H9 (cell line): ENCODE data around the gene FBXW4. TPM values are rescaled to one million over a fixed set of nuclear protein-coding genes. Genes with fewer than 3 reads are reported as not detected.

Experiments used
- DNase-seq: peaks from one replicate; pipeline ENCODE4 v3.0.0-alpha.2; 2017
- H2AFZ ChIP-seq: one replicate; pipeline ENCODE4 v1.6.1; 2013; ENCODE audit warnings: mild to moderate bottlenecking, low read length, control low read depth, moderate library complexity
- H2AK5ac ChIP-seq: 2 replicates; pipeline ENCODE4 v1.6.1; 2013; ENCODE audit warnings: low read length, control low read depth, mixed read lengths; ENCODE audit not compliant: insufficient read length
- H2BK120ac ChIP-seq: one replicate; pipeline ENCODE4 v1.6.1; 2013; ENCODE audit warnings: low read depth, mild to moderate bottlenecking, low read length, control low read depth, inconsistent platforms; ENCODE audit not compliant: poor library complexity, severe bottlenecking
- H2BK12ac ChIP-seq: 2 replicates; pipeline ENCODE4 v1.6.1; 2013; ENCODE audit warnings: low read length, control low read depth, mixed read lengths, low read depth; ENCODE audit not compliant: insufficient read length
- H2BK15ac ChIP-seq: 2 replicates; pipeline ENCODE4 v1.6.1; 2013; ENCODE audit warnings: low read depth, low read length, control low read depth
- H2BK20ac ChIP-seq: one replicate; pipeline ENCODE4 v1.6.1; 2013; ENCODE audit warnings: low read depth, mild to moderate bottlenecking, low read length, control low read depth, inconsistent platforms; ENCODE audit not compliant: poor library complexity, severe bottlenecking
- H2BK5ac ChIP-seq: 2 replicates; pipeline ENCODE4 v1.6.1; 2013; ENCODE audit warnings: low read length, control low read depth, mixed read lengths; ENCODE audit not compliant: insufficient read length
- H3K14ac ChIP-seq: 2 replicates; pipeline ENCODE4 v1.6.1; 2013; ENCODE audit warnings: low read length, control low read depth; ENCODE audit not compliant: insufficient read depth
- H3K18ac ChIP-seq: 2 replicates; pipeline ENCODE4 v1.6.1; 2013; ENCODE audit warnings: low read depth, mild to moderate bottlenecking, mixed read lengths, low read length, control low read depth; ENCODE audit not compliant: insufficient read length
- H3K23ac ChIP-seq: 2 replicates; pipeline ENCODE4 v1.6.1; 2013; ENCODE audit warnings: low read length, control low read depth, mixed read lengths, low read depth; ENCODE audit not compliant: insufficient read length
- H3K23me2 ChIP-seq: 2 replicates; pipeline ENCODE4 v1.6.1; 2013; ENCODE audit warnings: low read depth, mild to moderate bottlenecking, mixed read lengths, low read length, control low read depth; ENCODE audit not compliant: insufficient read length, poor library complexity, severe bottlenecking
- H3K27ac ChIP-seq: 2 replicates; pipeline ENCODE4 v1.5.1; 2013; ENCODE audit warnings: low read length, control low read depth, mixed read lengths, low read depth; ENCODE audit not compliant: insufficient read length
- H3K27me3 ChIP-seq: 2 replicates; pipeline ENCODE4 v1.6.1; 2013; ENCODE audit warnings: low read length, control low read depth, inconsistent platforms; ENCODE audit not compliant: insufficient read depth
- H3K4ac ChIP-seq: 2 replicates; pipeline ENCODE4 v1.6.1; 2013; ENCODE audit warnings: low read depth, mild to moderate bottlenecking, control low read depth, inconsistent platforms, low read length, moderate library complexity
- H3K4me1 ChIP-seq: 2 replicates; pipeline ENCODE4 v1.6.1; 2013; ENCODE audit warnings: low read length, control low read depth, inconsistent platforms; ENCODE audit not compliant: insufficient read depth
- H3K4me2 ChIP-seq: 2 replicates; pipeline ENCODE4 v1.6.1; 2013; ENCODE audit warnings: low read length, control low read depth, mixed read lengths; ENCODE audit not compliant: insufficient read length, insufficient read depth
- H3K56ac ChIP-seq: 2 replicates; pipeline ENCODE4 v1.6.1; 2013; ENCODE audit warnings: low read depth, mild to moderate bottlenecking, mixed read lengths, low read length, control low read depth; ENCODE audit not compliant: insufficient read length
- H3K79me1 ChIP-seq: 2 replicates; pipeline ENCODE4 v1.6.1; 2013; ENCODE audit warnings: low read depth, mild to moderate bottlenecking, moderate library complexity, low read length, control low read depth, inconsistent platforms; ENCODE audit not compliant: insufficient read depth, poor library complexity, severe bottlenecking
- H3K79me2 ChIP-seq: 2 replicates; pipeline ENCODE4 v1.6.1; 2013; ENCODE audit warnings: low read length, control low read depth, inconsistent platforms; ENCODE audit not compliant: insufficient read depth
- H3K9ac ChIP-seq: 2 replicates; pipeline ENCODE4 v1.6.1; 2013; ENCODE audit warnings: low read length, control low read depth, mixed read lengths; ENCODE audit not compliant: insufficient read length; ENCODE audit errors: extremely low read depth
- H3K9me3 ChIP-seq: one replicate; pipeline ENCODE4 v1.6.1; 2013; ENCODE audit warnings: low read depth, low read length, inconsistent platforms; ENCODE audit not compliant: control insufficient read depth
- H3T11ph ChIP-seq: one replicate; pipeline ENCODE4 v1.6.1; 2013; ENCODE audit warnings: mild to moderate bottlenecking, low read length, control low read depth, inconsistent platforms
- H4K20me1 ChIP-seq: one replicate; pipeline ENCODE4 v1.6.1; 2013; ENCODE audit not compliant: control insufficient read depth, insufficient read length, insufficient read depth
- H4K5ac ChIP-seq: 2 replicates; pipeline ENCODE4 v1.6.1; 2013; ENCODE audit warnings: low read depth, mild to moderate bottlenecking, mixed read lengths, low read length, control low read depth; ENCODE audit not compliant: insufficient read length
- H4K8ac ChIP-seq: replicated peaks from 2 replicates; pipeline ENCODE4 v1.6.1; 2013; ENCODE audit warnings: low read length, control low read depth, mixed read lengths, low read depth; ENCODE audit not compliant: insufficient read length
- H4K91ac ChIP-seq: 2 replicates; pipeline ENCODE4 v1.6.1; 2013; ENCODE audit warnings: low read depth, mild to moderate bottlenecking, moderate library complexity, mixed read lengths, low read length, control low read depth; ENCODE audit not compliant: insufficient read length
- H3K27ac Mint-ChIP-seq, 3 experiments: 2 replicates in 2 of 3; 3 replicates in 1 of 3; pipeline ENCODE4 v1.8.0; 2020 to 2021; ENCODE audit warnings: mixed read lengths in 3 of 3, mild to moderate bottlenecking in 1 of 3, moderate library complexity in 1 of 3
- H3K27me3 Mint-ChIP-seq: 2 replicates; pipeline ENCODE4 v1.8.0; 2021; ENCODE audit warnings: low read depth, mild to moderate bottlenecking, moderate library complexity, mixed read lengths
- H3K36me3 Mint-ChIP-seq, 3 experiments: 2 replicates in 2 of 3; 3 replicates in 1 of 3; pipeline ENCODE4 v1.8.0; 2020 to 2021; ENCODE audit warnings: low read depth in 3 of 3, mixed read lengths in 3 of 3; ENCODE audit not compliant: insufficient read depth in 1 of 3
- H3K4me1 Mint-ChIP-seq, 2 experiments: 2 replicates each; pipeline ENCODE4 v1.8.0; 2020; ENCODE audit warnings: mixed read lengths in 2 of 2
- H3K4me3 Mint-ChIP-seq, 2 experiments: 2 replicates in 1 of 2; 3 replicates in 1 of 2; pipeline ENCODE4 v1.8.0; 2020 to 2021; ENCODE audit warnings: mild to moderate bottlenecking in 2 of 2, mixed read lengths in 2 of 2, moderate library complexity in 1 of 2
- H3K9me3 Mint-ChIP-seq, 2 experiments: 2 replicates in 1 of 2; 3 replicates in 1 of 2; pipeline ENCODE4 v1.8.0; 2020; ENCODE audit warnings: mild to moderate bottlenecking in 2 of 2, mixed read lengths in 2 of 2, moderate library complexity in 1 of 2
- WGBS: extraction: QIAGEN DNeasy Blood & Tissue Kit; methylation state at CpG from one replicate; pipeline ENCODE4 v1.1.7; 2013; ENCODE audit warnings: missing lambda C conversion rate, low lambda C conversion rate, mixed read lengths; ENCODE audit not compliant: insufficient read length; ENCODE audit errors: extremely low coverage; 5-methylcytosine and 5-hydroxymethylcytosine counted together
- total RNA-seq: library from RNA; stranded (reverse); gene quantifications from 2 replicates; pipeline ENCODE4 v1.2.1, GENCODE V29; 2021
- TF ChIP-seq, protein P1 (sequence below): fragments of 200-600 bp; sonication (generic); conservative IDR thresholded peaks from 3 replicates; pipeline ENCODE4 v1.8.0; 2021; ENCODE audit warnings: antibody characterized with exemption, mild to moderate bottlenecking

Gene FBXW4
- total RNA-seq, 1 experiment from 2014 or later: 41.6 TPM

DNA sequence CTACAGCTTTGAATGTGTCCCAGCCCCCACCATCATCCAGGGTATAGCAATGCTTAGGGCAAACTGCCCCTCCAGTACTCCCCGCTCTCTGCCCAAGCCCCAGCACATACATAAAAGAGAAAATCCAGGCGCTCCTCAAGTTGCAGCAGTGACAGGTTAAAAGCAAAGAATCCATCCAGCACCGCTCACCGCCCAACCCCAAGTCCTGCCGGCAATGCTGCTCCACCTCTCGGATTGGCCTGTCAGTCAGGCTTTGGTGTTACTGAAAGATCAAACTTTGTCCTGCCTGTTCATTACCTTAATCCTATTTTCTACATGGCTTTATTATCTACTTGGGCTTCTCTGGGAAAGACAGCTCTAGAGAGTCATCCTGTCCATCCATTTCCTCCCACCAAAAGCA lies 75.0 kb downstream of the FBXW4 start:
- no peak overlapping the region for H2BK15ac ChIP-seq
- no peaks in the 10 kb centered on the region for H3K27me3 ChIP-seq
- H3K4me1 Mint-ChIP-seq: peaks cover 30 to 33% of the 10 kb centered on the region in 2 experiments
- H2BK120ac ChIP-seq: no peak overlapping the region
- WGBS: no CpG with 5 or more reads among the region's 6 CpGs
- H2AK5ac ChIP-seq: no peak overlapping the region
- no peak overlapping the region for H2BK20ac ChIP-seq
- no peak for DNase-seq
- TF ChIP-seq, protein P1, sequence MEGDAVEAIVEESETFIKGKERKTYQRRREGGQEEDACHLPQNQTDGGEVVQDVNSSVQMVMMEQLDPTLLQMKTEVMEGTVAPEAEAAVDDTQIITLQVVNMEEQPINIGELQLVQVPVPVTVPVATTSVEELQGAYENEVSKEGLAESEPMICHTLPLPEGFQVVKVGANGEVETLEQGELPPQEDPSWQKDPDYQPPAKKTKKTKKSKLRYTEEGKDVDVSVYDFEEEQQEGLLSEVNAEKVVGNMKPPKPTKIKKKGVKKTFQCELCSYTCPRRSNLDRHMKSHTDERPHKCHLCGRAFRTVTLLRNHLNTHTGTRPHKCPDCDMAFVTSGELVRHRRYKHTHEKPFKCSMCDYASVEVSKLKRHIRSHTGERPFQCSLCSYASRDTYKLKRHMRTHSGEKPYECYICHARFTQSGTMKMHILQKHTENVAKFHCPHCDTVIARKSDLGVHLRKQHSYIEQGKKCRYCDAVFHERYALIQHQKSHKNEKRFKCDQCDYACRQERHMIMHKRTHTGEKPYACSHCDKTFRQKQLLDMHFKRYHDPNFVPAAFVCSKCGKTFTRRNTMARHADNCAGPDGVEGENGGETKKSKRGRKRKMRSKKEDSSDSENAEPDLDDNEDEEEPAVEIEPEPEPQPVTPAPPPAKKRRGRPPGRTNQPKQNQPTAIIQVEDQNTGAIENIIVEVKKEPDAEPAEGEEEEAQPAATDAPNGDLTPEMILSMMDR: no peak
- H2BK12ac ChIP-seq: no peak overlapping the region
- H4K8ac ChIP-seq: no peak overlapping the region
- H4K91ac ChIP-seq: no peak overlapping the region
- no peaks in the 10 kb centered on the region for H3K9me3 Mint-ChIP-seq
- H2BK5ac ChIP-seq: no peak overlapping the region
- H3K79me1 ChIP-seq: no peaks in the 10 kb centered on the region
- no peak overlapping the region for H3K23ac ChIP-seq
- H2AFZ ChIP-seq: no peak overlapping the region
- no peak overlapping the region for H3K9ac ChIP-seq
- H3K27ac ChIP-seq: no peak overlapping the region
- no peaks in the 10 kb centered on the region for H4K20me1 ChIP-seq
- H3K27ac Mint-ChIP-seq: peak overlapping the region in 1 of 3 experiments; percentile 50; a peak in 1 of 7 replicates
- H3K18ac ChIP-seq: no peak overlapping the region
- H3T11ph ChIP-seq: no peak overlapping the region
- no peak overlapping the region for H3K4ac ChIP-seq
- H3K36me3 Mint-ChIP-seq: peaks cover 6 to 28% (median 11%) of the 10 kb centered on the region in 3 experiments; a peak in 6 of 7 replicates
- H3K79me2 ChIP-seq: no peaks in the 10 kb centered on the region
- H3K23me2 ChIP-seq: no peaks in the 10 kb centered on the region
- H3K56ac ChIP-seq: no peak overlapping the region
- H3K27me3 Mint-ChIP-seq: no peaks in the 10 kb centered on the region
- no peak overlapping the region for H3K4me3 Mint-ChIP-seq
- no peaks in the 10 kb centered on the region for H3K4me1 ChIP-seq
- no peak overlapping the region for H3K14ac ChIP-seq
- no peaks in the 10 kb centered on the region for H3K9me3 ChIP-seq
- H4K5ac ChIP-seq: no peak overlapping the region
- no peak overlapping the region for H3K4me2 ChIP-seq
